ENCODE results near the gene PARD3.

DNA sequence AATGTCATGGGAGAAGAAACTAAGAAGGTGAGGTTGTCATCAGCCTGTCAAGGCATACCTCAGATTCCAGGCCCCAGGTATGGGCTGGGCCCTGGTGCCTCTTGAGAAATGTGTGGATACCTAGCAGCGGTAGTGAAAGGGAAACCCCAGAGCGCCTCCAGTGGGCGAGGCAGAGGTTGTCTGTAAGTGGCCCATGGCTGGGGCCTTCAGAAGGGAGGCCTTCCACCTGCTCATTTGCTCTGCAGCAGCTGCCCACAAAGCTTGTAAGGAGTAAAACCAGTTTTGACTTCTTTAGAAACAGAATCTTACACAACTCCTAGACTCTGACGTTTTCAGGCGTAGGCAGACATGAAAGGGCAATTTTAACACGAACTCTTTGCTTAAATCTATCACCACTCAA, 509.9 kb downstream of the PARD3 start:
- no peak for TF ChIP-seq POLR2A (IDR thresholded peaks at IDR 0.05)
- TF ChIP-seq, protein P1, sequence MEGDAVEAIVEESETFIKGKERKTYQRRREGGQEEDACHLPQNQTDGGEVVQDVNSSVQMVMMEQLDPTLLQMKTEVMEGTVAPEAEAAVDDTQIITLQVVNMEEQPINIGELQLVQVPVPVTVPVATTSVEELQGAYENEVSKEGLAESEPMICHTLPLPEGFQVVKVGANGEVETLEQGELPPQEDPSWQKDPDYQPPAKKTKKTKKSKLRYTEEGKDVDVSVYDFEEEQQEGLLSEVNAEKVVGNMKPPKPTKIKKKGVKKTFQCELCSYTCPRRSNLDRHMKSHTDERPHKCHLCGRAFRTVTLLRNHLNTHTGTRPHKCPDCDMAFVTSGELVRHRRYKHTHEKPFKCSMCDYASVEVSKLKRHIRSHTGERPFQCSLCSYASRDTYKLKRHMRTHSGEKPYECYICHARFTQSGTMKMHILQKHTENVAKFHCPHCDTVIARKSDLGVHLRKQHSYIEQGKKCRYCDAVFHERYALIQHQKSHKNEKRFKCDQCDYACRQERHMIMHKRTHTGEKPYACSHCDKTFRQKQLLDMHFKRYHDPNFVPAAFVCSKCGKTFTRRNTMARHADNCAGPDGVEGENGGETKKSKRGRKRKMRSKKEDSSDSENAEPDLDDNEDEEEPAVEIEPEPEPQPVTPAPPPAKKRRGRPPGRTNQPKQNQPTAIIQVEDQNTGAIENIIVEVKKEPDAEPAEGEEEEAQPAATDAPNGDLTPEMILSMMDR (IDR thresholded peaks at IDR 0.05): peak in 1 of 3 donors; percentile 23
- no peak for TF ChIP-seq POLR2AphosphoS5 (IDR thresholded peaks at IDR 0.05)
